Transverse colon (tissue), 4 donors: ENCODE results near the gene MAPK12. TPM values are rescaled to one million over a fixed set of nuclear protein-coding genes. Genes with fewer than 3 reads are reported as not detected.

Source experiments
- DNase-seq: peaks from one replicate; pipeline ENCODE4 v3.0.0-alpha.2; 2019
- H3K27ac ChIP-seq, 4 donors: fragments of 200-600 bp; sonication (generic); 2 replicates each; pipeline ENCODE4 v1.5.1; 2016 to 2018; ENCODE audit warnings: inconsistent platforms in 4 of 4
- H3K27me3 ChIP-seq: fragments of 200-600 bp; sonication (generic); 2 replicates; pipeline ENCODE4 v1.5.1; 2017; ENCODE audit warnings: inconsistent platforms
- H3K36me3 ChIP-seq, 4 donors: fragments of 200-600 bp; sonication (generic); 2 replicates each; pipeline ENCODE4 v1.5.1; 2017 to 2019; ENCODE audit warnings: inconsistent platforms in 4 of 4
- H3K4me1 ChIP-seq, 4 donors: fragments of 200-600 bp; sonication (generic); 2 replicates each; pipeline ENCODE4 v1.5.1; 2017 to 2020; ENCODE audit warnings: inconsistent platforms in 4 of 4
- H3K4me3 ChIP-seq, 4 donors: fragments of 200-600 bp; sonication (generic); 1 replicate in 1 of 4; 2 replicates in 3 of 4; pipeline versions ENCODE4 v1.5.1 to v1.6.1; 2017 to 2019; ENCODE audit warnings: inconsistent platforms in 4 of 4
- H3K9me3 ChIP-seq, 2 donors: fragments of 200-600 bp; sonication (generic); 2 replicates each; pipeline ENCODE4 v1.5.1; 2017 to 2019; ENCODE audit warnings: inconsistent platforms in 2 of 2
- CTCF ChIP-seq, 5 experiments: fragments of 200-600 bp in 3 of 5; fragments of 450-650 bp in 2 of 5; sonication (generic) in 3 of 5; IDR thresholded peaks; 1 replicate in 2 of 5; 2 replicates in 3 of 5; pipeline ENCODE4 v1.5.1; 2016 to 2017; ENCODE audit warnings: antibody characterized with exemption in 5 of 5, inconsistent platforms in 3 of 5, mild to moderate bottlenecking in 2 of 5, moderate library complexity in 1 of 5
- EP300 ChIP-seq: sonication (generic); formaldehyde crosslinking; IDR thresholded peaks from one replicate; pipeline ENCODE4 v1.6.1; 2017; ENCODE audit warnings: antibody characterized with exemption, low read depth
- POLR2A ChIP-seq: fragments of 450-650 bp; IDR thresholded peaks from one replicate; pipeline ENCODE4 v1.6.1; 2016; ENCODE audit warnings: antibody characterized with exemption, mild to moderate bottlenecking, moderate library complexity
- POLR2AphosphoS5 ChIP-seq, 3 donors: sonication (generic); formaldehyde crosslinking; IDR thresholded peaks; one replicate each; pipeline ENCODE4 v1.6.1; 2016; ENCODE audit warnings: antibody characterized with exemption in 3 of 3
- WGBS, 2 donors: methylation state at CpG; one replicate each; pipeline ENCODE4 v1.1.5; 2018; ENCODE audit warnings: low coverage in 1 of 2; 5-methylcytosine and 5-hydroxymethylcytosine counted together
- in situ Hi-C, 4 donors: fragments of 200-750 bp; cut with MboI; loops; one replicate each; pipeline versions ENCODE4 v1.15.0 to v1.15.1; 2017; ENCODE audit warnings: low sequenced_read_pairs in 3 of 4, low pct_ligation_motif_present in 1 of 4, low pct_unique_long_range_greater_than_20kb in 1 of 4
- intact Hi-C: fragments of 100-400 bp; cut with DNase I; formaldehyde crosslinking; loops from one replicate; pipeline ENCODE4 v1.15.1; 2023; ENCODE audit warnings: low total_unique reads
- total RNA-seq, 4 donors: library from RNA; depleted of rRNA; stranded (reverse); fragments of >200 nt; gene quantifications; one replicate each; pipeline ENCODE4 v1.1.0, GENCODE V29; 2016

The MAPK12 gene
- total RNA-seq, 4 donors from 2014 or later: 1.1 to 9.4 (median 3.3) TPM

DNA sequence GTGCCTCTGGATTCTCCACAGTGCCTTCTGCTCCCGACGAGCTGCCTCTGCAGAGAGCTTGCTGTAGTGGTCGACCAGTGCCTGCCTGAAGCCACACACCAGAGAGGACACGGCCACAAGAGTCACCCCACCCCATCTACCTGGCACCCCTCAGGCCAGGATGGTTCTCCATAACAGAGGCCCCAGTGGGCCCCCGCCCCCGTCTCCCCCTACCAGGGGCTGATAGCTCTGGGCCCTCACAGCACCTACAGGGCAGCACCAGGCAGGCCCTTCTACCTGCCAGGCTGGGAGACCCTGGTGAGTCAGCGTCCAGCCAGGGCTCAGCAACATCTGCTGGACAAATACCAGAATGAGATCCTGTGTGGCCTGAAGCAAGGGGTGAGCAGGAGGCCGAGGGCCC is 39.0 kb downstream of the MAPK12 start:
- no peak overlapping the region for H3K4me3 ChIP-seq
- intact Hi-C loops: no loop called here

GRCh38 chr22:50221410-50222300 is 39.8 kb downstream of the MAPK12 start:
- Histone ChIP-seq H3K9me3 (no peaks in the 10 kb centered on the region), H3K27ac (no peak overlapping the region), H3K27me3 (no peaks in the 10 kb centered on the region), H3K4me3 (no peak overlapping the region), H3K4me1 (peaks cover 0 to 8% (median 2%) of the 10 kb centered on the region in 4 donors), H3K36me3 (peaks cover 0 to 40% (median 22%) of the 10 kb centered on the region in 4 donors)
- in situ Hi-C loops (no loop called here), intact Hi-C loops (no loop called here)
- WGBS, 2 donors: 86% methylated on average over 18 of the region's 19 CpGs; no CpG with 5 or more reads in 1 of the 2 donors
- no peak for DNase-seq
- TF ChIP-seq POLR2AphosphoS5 (IDR thresholded peaks at IDR 0.05): no peak
- no peak for TF ChIP-seq EP300

More for the DNA sequence above, 39.0 kb downstream of the MAPK12 start:
- DNase-seq: no peak
- no peak for TF ChIP-seq EP300
- TF ChIP-seq CTCF (IDR thresholded peaks at IDR 0.05): no peak
- no peak for TF ChIP-seq POLR2AphosphoS5 (IDR thresholded peaks at IDR 0.05)
- no peak for TF ChIP-seq POLR2A
- 92% methylated on average over 8 of the region's 8 CpGs; no CpG with 5 or more reads in 1 of the 2 donors for WGBS, 2 donors
- H3K27me3 ChIP-seq: no peaks in the 10 kb centered on the region
- peaks cover 0 to 33% (median 14%) of the 10 kb centered on the region in 4 donors for H3K36me3 ChIP-seq
- no peaks in the 10 kb centered on the region for H3K9me3 ChIP-seq
- peaks cover 0 to 8% (median 2%) of the 10 kb centered on the region in 4 donors for H3K4me1 ChIP-seq
- in situ Hi-C loops: no loop called here
- no peak overlapping the region for H3K27ac ChIP-seq

- Histone ChIP-seq H3K36me3 (peaks cover 0 to 48% (median 25%) of the 10 kb centered on the region in 4 donors), H3K9me3 (no peaks in the 10 kb centered on the region), H3K4me3 (no peak overlapping the region), H3K4me1 (peaks cover 0 to 8% (median 2%) of the 10 kb centered on the region in 4 donors), H3K27me3 (no peaks in the 10 kb centered on the region), H3K27ac (no peak overlapping the region)
- intact Hi-C loops (no loop called here), in situ Hi-C loops (no loop called here)
- TF ChIP-seq POLR2A (no peak), POLR2AphosphoS5 (IDR thresholded peaks at IDR 0.05) (no peak), CTCF (IDR thresholded peaks at IDR 0.05) (no peak), EP300 (no peak)
- 94% methylated on average over 43 of the region's 45 CpGs; no CpG with 5 or more reads in 1 of the 2 donors for WGBS, 2 donors
- no peak for DNase-seq
These were observed 40.7 kb downstream of the MAPK12 start for GRCh38 chr22:50220603-50221409.

DNA sequence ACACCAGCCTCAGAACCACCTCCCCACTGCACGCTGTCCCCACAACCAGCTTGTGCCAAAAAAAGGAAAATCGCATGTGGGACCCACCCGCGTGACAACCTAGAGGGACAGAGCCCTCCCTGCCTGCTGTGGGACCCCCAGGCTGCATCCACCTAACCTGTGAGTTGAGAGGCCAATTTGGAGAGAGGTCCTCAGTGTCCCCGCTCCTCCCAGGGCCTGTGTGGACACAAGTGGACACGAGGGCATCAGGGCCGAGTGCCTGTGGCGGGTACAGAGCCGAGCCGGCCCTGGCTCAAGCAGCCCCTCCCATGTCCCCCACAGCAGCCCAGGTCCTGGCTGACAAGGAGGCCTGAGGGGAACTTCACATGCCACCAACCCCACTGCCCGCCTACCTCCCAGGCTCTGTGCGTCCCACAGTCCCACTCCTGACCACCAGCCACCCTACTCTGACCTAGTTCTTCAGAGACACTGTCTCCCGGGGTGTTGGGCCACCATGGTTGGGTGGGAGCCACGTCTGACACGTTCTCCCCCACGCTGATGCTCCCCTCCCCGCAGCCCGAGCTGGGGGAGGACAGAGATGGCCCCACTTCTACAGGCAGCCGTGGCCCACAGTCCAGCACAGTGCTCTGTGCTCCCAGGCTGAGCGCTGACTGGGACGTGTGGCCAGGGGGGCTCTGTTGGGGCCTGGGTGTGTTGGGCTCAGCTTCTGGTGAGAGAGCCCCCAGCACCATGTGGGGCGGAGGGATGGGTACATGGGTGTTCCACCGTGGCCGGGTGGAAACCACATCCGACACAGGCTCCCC is 41.5 kb downstream of the MAPK12 start:
- TF ChIP-seq EP300 (no peak), POLR2AphosphoS5 (IDR thresholded peaks at IDR 0.05) (no peak), POLR2A (no peak), CTCF (IDR thresholded peaks at IDR 0.05) (no peak)
- WGBS, 2 donors: 82% methylated on average over 24 of the region's 25 CpGs; no CpG with 5 or more reads in 1 of the 2 donors
- Histone ChIP-seq H3K27ac (no peak overlapping the region), H3K4me1 (peaks cover 0 to 8% (median 2%) of the 10 kb centered on the region in 4 donors), H3K9me3 (no peaks in the 10 kb centered on the region), H3K36me3 (peaks cover 0 to 51% (median 25%) of the 10 kb centered on the region in 4 donors), H3K4me3 (no peak overlapping the region), H3K27me3 (no peaks in the 10 kb centered on the region)
- in situ Hi-C loops: loop anchor here in 1 of 4 donors (10.0 kb wide), 1 partner anchor 75 kb away; no protein-coding TSS in a partner anchor
- intact Hi-C loops: no loop called here
- no peak for DNase-seq
